Stimulated activated CD8-positive, alpha-beta memory T cell treated with anti-CD3 and anti-CD28 coated beads, Interleukin-12 subunit alpha, Interleukin-12 subunit beta, amount 100 ng/mL, for 24 hours (primary cell): ENCODE measurements around the gene DMRTA2.

Experiments
- DNase-seq: peaks from one replicate; pipeline ENCODE4 v3.0.0-alpha.2; 2020; ENCODE audit errors: extremely low read depth

Gene DMRTA2

DNA sequence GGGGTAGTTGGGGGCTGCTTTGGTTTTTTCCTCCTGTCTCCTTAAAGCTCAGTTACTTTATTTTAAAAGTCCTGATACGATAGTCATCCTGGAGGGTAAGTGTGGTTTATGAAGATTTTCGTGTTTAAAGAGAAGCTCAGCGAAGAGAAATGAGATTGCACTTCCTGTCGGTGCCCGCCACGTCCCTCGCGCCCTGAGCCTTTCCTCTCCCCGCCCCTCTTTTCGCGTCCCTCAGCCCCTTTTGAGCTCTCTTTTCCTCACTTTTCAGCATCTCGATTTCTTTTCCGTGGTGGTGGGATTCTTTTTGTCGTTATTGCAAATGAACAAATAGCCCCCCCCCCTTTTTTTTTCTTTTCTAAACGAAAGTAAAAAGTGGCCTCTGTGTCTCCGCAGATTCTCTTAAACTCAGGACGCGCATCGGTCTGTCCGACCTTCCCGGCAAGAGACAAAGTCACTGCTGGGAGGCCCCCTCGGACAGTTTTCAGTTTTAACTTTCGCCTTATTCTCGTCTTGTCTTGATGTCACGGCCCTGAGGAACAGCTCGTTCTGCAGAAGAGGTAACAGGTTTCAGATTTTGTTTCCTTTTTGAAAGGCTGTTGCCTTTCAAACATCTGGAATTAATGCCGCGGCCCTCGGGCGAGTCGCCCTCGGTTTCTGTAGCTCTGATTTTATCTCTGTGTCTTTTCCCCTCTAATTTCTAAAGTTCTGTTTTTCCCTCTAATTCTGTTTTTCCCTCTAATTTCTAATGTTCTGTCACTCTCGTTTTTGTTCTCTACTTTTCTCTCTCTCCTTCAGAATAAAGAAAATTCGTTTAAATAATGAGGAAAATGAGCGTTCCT, 1.0 kb upstream of the DMRTA2 start:
- no peak for DNase-seq

DNA sequence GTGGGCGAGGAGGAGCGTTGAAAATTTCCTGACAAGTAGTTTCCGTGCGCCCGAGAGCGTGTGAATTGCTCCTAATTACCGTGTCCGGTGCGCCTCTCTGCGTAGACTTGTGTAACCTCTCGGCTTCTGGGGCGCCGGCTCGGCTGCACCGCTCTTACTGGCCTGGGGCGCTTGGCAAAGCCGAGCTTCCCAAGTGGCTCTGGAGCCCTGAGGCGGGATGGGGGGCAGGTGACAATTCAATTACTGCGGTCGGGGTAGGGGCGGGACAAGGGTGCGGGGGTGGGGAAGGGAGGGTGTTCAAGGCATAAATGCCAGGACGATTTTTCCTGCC, 392 bp upstream of the DMRTA2 start:
- DNase-seq: no peak

DNA sequence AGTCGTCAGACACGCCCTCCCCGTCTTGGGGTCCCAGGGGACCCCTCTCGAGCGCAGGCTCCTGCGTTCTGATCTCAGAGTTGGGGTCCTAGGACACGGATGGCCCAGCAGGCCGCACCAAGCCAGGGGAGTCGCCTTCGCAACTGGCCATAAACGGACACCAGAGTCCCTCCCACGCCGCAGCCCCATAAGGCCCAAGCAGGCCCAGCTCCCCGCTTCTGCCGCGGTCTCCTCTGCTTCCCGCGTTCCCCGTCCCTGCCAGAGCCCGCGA, 633 bp downstream of the DMRTA2 start:
- no peak for DNase-seq

DNA sequence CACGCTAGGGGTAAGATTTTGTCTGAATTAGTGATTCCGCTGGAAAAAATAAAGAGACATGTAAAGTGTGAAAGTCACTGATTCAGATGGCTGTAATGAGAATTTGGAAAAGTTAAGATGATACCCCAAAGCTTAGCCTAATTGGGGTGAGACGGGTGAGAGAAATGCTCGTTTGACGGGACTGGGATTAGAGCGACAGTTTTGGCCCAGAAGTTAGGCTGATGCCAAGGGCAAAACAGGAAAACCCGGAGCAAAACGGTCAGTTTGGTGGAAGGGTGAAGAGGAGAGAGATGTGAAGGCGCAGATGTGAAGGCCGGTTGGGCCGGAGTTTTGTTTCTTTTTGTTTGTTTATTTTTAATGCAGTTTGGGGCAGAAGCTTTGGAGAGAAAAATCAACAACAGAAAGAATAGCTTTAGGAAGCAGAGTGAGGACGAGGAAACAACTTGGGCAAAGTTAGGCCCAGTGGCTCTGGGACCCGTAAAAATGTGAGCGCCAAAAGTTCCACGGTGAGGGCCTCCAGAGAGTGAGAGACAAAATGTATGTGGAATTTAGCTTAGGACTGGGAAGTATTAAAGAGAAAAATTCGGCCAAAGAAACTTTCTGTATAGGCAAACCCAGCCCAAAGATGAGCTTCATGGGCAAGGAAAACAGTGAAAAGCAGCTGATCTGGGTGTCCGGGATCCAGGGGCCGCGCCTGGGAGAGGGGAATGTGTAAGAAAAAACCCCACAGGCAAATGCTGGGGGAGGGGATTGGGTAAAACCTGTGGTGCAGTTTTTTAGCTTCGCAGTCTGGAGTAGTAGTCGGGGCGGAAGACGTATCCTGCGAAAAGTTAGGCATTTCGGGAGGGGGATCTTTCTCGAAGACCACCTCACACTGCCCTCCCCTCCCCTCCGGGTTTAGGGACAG, 1.2 kb downstream of the DMRTA2 start:
- DNase-seq: no peak

DNA sequence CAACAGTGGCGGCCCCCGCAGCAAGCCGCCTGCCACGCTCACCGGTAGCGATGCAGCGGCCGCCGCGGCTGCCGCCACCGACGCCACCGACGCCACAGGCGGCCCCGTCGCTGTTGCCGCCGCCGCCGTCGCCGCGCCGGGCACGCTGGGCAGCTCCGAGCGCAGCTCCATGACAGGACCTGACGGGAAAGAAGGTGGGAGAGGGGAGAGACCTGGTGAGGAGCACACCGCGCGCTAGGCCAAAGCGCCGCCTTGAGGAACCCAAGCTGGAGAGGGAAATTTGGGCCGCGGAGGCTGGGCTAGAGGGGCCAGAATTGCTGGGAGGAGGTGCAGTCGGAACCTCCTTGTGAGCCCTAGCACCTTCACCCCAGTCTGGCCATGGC, 1.9 kb downstream of the DMRTA2 start:
- DNase-seq: no peak

DNA sequence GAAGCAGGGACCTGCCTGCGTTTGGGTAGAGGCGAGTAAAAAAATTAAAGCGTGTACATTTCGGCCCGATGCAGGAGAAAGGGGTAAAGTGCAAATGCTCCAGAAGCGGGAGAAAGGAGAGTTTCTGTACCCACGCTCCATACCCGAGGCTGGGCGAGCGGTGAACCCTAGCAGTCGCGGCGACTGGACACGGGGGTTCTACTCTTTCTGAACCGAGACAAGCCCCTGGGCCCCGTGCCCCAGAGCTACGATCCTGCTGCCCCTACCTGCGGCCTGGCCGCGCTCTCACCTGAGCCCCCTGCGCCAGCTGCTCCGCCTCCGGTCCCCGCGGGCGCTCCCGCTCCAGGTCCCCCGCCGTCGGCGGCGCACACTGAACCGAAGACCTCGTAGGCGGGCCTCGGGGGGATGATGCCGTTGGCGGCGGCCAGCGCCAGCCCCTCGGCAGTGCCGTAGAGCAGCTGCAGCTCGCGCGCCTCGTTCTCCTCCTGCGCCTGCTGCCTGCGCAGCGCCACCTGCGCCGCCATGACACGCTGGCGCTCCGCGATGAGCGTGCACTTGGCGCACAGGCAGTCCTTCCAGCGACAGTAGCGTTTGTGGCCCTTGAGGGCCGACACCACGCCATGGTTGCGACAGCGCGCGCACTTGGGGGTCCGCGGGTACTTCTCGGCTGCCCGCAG, 2.4 kb downstream of the DMRTA2 start:
- no peak for DNase-seq

DNA sequence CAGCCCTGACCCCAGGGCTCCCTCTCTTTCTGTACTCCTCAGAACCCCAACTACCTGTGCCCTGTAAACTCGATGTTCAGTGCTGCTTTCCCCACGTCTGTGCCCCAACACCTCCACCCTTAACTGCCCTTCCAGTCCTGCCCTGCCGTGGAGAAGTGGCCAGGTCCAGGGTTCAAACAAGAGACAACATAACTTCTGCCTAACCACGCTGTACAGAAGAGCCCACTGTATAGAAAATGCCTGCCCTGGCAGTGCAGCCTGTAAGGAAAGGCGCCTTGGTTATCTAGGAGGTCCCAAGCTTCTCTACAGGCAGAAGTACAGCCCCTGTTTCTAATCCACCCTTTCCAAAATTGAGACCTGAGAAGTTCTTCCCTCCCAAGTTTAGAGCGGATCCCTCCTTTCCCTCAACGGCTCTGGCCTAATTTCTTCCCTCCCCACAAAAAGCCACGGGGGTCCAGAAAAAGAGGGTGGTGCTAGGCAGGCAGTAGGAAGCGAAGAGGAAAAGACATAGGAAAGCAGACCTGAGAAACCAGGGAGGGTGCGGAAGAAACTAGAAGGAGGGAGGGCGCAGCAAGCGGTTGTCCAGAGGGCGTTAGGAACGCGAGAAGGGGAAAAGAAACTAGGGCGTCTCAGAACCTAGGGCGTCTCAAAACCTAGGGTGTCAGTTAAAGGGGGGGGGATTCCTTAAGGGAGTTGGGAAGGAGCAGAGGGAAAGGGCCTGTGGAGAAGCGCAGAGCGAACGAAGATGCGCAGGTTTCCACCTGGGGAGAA, 3.2 kb downstream of the DMRTA2 start:
- no peak for DNase-seq

DNA sequence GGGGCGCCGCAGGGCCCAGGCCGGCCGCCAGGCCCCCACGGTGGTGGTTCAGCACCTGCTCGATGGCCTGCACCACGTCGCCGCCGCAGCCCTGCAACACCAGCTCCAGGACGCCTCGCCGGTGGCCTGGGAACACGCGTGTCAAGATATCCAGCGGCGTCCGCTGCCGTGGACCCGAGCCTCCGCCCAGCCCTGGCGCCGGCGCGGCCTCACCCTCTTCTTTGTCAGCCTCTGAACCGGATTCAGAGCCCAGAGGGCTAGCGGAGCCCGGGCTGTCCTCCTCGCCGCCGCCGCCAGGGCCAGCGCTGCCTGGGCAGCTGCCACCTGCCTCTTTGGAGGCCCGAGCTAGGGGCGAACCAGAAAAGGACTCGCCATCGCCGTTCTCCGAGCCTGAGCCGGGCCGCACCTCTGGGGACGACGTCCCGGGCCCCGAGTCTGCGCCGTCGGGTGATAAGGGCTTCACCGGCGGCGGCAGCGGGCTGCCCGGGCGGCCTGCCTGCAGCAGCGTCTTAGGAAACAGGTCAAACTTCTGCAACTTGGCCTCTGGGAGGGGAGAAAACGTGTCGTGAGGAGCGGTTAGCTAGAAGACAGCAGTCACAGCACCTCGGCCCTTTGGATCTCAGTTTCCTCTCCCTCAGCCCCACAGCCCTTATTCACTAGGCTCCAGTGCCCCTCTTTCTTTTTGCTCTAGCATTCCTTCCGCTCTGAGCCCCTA, 3.9 kb downstream of the DMRTA2 start:
- no peak for DNase-seq

DNA sequence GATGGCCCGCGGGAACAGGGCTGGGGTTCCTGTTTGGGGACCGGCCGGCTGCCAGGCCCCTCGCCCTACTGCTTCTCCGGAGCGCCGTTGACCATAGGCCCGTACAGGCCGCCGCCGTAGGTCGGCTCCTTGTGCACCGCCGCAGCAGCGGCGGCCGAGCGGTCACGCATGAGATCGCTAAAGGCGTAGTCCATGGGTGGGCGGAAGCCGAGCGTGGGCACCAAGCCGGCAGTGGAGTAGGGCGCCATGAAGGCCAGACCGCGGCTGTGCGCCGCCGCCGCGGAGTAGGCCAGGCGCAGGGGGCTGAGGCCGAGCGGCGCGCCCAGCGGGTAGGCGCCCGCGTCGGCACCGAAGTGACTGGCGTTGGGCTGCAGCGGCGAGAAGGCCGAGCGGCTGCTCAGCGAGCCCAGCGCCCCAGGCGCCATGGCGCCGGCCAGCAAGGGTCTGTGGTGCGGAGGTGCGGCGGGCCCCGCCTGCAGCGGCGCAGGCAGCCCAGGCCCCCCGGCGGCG, 4.6 kb downstream of the DMRTA2 start:
- no peak for DNase-seq

DNA sequence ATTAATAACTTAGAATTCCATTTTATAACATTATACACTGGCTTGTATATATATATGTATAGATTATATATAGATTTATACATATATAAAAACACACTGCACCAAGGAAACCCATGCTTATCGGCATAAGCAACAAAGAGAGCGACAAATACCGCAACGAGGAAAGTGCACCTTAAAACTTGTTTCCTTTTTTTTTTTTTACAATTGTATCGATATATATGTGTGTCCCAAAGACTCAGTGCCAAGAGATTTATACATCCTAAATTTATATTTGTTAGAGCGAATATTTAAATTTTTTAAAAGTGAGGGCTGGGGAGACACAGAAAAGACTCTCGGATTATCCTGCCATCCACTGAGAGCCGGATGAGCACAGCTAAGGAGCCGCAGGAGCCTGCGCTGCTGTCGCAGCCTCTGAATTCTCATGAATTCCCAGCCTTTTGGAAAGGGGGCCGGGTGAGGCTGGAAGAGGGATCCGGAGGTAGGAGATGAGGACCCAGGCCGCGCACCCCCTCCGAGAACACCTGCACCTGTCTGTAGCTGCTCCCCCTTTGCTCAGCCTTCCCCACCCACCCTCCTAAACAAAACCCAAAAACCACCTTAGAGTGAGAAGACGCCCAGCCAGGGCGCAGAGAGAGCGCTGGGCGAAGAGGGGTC, 5.2 kb downstream of the DMRTA2 start:
- no peak for DNase-seq

DNA sequence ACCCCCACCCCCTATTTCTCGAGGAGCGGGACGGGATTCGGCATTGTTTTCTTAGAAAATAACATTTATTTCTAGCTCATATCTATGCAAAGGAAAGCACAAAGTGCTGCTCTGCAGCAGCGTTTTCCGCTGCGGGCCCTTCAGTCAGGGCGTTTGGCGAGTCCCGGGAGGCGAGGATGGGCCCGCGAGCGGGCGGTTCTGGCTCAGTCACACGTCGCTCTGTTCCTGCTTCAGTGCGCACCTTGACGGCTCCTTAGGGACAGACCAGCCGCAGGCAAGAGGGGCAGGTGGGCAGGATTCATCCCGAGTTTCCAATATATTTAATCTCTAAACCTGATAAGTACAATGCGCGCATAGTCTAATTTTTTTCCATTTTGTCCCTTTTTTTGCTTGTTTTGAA, 5.7 kb downstream of the DMRTA2 start:
- DNase-seq: no peak

DNA sequence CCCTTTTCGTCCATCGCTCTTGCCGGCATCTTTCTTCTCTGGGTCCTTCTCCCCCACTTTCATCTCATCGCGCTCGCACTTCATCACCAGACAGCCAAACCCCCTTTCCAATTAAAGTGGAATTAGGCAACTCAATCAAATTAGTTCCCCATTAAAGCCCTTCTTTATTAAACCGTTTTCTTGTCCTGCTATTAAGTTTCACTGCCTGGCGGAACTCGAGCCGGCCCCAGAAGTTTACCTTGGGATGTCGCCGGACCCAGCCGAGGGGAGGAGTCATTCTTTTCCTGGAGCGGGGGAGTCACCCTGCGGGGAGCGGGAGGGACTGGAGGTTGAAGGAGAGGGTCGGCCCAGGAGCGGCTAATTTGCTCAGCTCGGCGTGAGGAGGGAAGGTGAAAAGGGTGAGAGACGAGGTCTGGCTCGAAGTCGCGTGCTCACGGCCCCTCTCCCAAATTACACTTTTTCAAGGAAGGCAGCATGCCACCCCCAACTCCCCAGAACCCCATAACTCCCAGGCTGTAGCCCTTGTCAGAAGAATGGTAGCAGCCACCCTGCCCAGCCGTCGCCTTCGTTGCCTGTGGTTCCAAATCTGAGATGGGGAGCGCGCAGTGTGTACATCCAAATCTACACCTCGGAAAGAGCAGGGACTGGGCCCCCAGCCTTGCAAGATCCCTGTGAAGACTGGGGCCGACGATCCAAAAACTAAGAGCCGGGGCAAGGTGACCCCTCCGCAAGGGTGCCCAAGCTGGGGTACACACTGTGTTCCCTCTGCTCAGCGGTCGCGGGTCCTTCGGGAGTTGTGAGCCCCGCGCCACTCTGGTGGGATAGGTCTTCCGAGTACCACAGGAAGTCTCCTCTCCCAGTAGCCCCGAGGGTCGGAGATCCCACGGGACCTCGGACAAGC, 6.4 kb downstream of the DMRTA2 start:
- no peak for DNase-seq

DNA sequence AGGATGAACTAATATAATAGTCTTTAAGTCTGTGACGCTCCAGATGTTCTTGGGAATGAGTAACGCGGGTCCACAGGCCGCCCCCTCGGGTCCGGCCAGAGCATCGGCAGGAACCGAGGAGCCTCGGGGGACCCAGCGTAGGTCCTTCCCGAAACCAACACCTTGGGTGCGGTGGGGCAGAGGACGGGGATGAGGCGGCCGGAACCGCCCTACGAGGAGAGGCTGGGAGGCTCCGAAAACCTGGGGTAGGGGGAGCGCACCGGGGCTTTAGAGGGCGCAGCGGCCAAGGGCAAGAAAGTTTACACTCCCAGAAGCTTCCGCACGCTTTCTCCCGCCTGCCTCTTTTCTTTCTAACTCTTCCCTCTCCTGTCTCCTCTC, 7.1 kb downstream of the DMRTA2 start:
- DNase-seq: no peak

DNA sequence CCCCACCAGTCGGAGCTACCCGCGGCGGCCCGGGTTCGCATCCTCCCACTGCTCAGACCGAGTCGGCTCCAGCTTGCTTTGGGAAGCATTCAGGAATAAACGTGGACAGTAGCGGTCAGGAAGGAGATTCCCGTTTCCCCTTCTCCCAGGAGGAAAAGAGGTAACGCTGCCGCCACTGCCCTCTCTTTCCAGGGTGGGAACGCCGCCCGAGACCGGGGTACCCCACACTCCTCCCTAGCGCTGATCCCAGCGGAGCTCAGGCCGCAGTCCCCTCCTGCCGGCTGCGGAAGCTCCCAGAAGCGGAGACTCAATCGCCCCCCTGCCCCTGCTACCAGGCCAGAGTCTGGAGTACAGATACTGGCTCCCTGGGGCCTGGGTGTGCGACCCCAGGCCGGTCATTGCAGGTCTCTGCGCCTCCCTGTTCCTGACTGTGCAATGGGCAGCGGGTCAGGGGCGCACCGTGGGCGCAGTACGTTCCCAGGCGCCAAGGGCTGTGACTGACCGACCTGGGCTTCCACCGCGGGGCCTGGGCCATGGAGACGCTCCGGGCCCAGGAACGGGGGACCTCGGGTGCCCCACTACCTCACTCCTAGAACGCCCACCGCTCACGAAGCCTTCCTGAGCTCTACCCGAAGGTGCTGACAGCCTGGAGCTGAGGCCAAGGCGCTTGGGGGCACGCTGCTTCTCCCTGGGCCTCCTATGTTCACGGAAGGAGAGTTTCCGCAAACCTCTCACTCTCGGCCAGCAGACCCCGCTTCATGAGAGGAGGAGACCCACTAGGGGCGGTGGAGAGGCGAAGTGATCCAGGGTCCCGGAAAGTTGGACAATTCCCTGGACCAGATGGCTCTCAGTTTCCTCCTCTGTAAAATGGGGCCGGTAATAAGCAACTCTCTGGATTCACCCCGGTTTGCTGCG, 7.8 kb downstream of the DMRTA2 start:
- no peak for DNase-seq

DNA sequence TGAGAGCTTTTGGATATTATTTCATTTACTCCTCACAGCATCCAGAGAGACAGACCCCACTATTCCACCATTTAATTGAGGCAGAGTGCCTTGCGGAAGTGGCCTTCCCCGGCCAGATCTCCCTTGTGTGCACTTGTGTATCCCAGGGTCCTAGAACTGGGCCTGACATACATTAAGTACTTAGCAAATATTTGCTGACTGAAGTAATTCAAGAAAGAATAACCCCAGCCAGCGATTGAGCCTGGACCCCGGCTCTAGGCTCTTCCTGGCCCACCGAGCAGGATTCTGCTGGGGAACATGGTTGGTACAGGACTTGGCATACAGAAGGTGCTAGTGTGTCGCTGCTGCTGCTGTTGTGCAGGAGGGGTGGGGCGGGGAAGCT, 8.4 kb downstream of the DMRTA2 start:
- DNase-seq: no peak

DNA sequence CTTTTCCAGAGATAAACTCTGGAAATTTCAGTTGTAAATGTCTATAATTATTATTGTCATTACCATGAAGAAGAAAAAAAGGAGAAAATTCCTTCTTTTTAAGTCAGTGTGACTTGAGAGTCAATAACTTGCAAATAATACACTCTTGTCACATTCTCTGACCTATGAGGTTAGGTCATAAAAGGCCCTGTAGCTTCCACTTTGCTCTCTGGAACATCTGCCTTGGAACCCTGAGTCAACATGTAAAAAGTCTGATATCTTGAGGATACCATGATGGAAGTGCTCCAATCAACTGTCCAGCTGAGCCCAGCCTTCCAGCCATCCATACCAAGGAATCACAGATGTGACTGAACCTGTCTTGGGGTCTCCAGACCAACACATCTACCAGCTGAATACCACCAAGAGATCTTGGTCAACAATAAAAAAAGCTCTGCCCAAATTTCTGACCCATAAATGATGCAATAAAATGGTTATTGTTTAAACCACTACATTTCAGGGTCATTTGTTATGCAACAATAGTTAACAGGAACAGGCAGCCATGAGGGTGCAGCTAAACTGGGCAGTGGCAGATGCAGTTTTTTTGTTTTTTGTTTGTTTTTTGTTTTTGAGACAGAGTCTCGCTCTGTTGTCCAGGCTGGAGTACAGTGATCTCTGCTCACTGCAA, 10.3 kb downstream of the DMRTA2 start:
- no peak for DNase-seq

DNA sequence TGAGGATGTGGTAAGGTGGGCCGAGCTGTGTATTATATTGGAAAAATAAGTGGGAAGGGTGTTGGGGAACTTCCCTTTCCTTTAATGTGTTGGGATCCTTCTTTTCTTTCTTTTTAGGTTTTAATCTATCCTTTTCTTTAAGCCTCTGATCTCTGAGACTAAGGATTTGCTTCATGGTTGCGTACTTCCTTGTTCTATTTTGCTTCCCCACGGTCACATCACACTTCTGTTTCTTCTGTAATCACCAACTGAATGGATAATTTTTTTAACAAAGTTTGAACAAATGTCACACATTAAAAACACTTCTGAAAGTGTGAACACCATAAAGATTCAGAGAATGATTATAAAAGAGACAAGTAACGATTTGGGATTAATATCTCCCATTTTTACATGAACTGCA, 17.4 kb downstream of the DMRTA2 start:
- no peak for DNase-seq

DNA sequence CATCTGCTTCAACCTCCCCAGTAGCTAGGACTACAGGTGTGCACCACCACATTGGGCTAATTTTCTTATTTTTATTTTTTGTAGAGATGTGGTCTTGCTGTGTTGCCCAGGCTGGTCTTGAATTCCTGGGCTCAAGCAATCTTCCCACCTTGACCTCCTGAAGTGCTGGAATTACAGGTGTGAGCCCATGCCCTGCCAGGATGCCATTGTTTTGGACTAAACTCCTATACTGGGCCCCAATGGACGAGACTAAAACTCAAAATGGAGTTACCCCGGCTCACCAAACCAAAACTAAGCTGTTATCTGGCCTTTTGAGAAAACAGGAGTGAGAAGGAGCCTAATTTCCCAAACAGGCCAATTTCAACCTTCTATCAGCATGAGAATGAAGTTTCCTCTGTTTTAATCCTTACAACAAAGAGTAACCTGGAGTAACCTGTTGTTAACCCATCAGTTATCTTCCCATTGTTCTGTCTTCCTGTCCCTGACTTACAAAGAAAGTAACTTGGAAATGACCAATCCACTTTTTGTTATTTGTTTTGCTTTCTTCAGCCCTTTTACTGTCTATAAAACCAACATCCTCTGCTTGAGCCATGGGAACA, 29.6 kb downstream of the DMRTA2 start:
- DNase-seq: no peak
